Prostate gland (tissue), 2 donors: ENCODE data around the gene LCE1F. TPM values are rescaled to one million over a fixed set of nuclear protein-coding genes. Genes with fewer than 3 reads are reported as not detected.

Source experiments
- DNase-seq: peaks from one replicate; pipeline ENCODE4 v3.0.0-alpha.2; 2019; ENCODE audit warnings: low spot score
- H3K27ac ChIP-seq, 2 donors: fragments of 200-600 bp; sonication (generic); 2 replicates each; pipeline ENCODE4 v1.5.1; 2017 to 2019
- H3K27me3 ChIP-seq: fragments of 200-600 bp; sonication (generic); replicated peaks from 2 replicates; pipeline ENCODE4 v1.5.1; 2019; ENCODE audit not compliant: insufficient read depth
- H3K36me3 ChIP-seq, 2 donors: fragments of 200-600 bp; sonication (generic); 1 replicate in 1 of 2; 2 replicates in 1 of 2; pipeline versions ENCODE4 v1.5.1 to v1.8.1; 2017 to 2019
- H3K4me1 ChIP-seq: fragments of 200-600 bp; sonication (generic); replicated peaks from 2 replicates; pipeline ENCODE4 v1.5.1; 2019
- H3K4me3 ChIP-seq, 2 donors: fragments of 200-600 bp; sonication (generic); 2 replicates each; pipeline ENCODE4 v1.5.1; 2017 to 2019
- H3K9me3 ChIP-seq: fragments of 200-600 bp; sonication (generic); 2 replicates; pipeline ENCODE4 v1.5.1; 2017
- CTCF ChIP-seq, 4 experiments: fragments of 200-600 bp in 2 of 4; fragments of 450-650 bp in 2 of 4; sonication (generic) in 2 of 4; IDR thresholded peaks; 1 replicate in 3 of 4; 2 replicates in 1 of 4; pipeline ENCODE4 v1.5.1; 2016 to 2019; ENCODE audit warnings: antibody characterized with exemption in 4 of 4, mild to moderate bottlenecking in 2 of 4, moderate library complexity in 2 of 4
- POLR2A ChIP-seq: fragments of 450-650 bp; IDR thresholded peaks from one replicate; pipeline ENCODE4 v1.6.1; 2016; ENCODE audit warnings: antibody characterized with exemption, mild to moderate bottlenecking
- POLR2AphosphoS5 ChIP-seq: sonication (generic); formaldehyde crosslinking; IDR thresholded peaks from one replicate; pipeline ENCODE4 v1.6.1; 2017; ENCODE audit warnings: antibody characterized with exemption
- WGBS: methylation state at CpG from one replicate; pipeline ENCODE4 v1.1.5; 2018; 5-methylcytosine and 5-hydroxymethylcytosine counted together
- intact Hi-C: fragments of 100-400 bp; cut with DNase I; formaldehyde crosslinking; loops from one replicate; pipeline ENCODE4 v1.14.2; 2022
- total RNA-seq, 2 donors: library from RNA; depleted of rRNA; stranded (reverse); fragments of >200 nt; gene quantifications; one replicate each; pipeline ENCODE4 v1.1.0, GENCODE V29; 2016

LCE1F gene, protein sequence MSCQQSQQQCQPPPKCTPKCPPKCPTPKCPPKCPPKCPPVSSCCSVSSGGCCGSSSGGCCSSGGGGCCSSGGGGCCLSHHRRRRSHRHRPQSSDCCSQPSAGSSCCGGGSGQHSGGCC
- not detected for total RNA-seq

GRCh38 chr1:152774875-152775274, at the start of gene LCE1F:
Gene LCE1F (plus strand): TSS chr1:152775140. CDS start chr1:152776372, 1,232 bp downstream.
- no peak for DNase-seq
- H3K9me3 ChIP-seq = no peaks in the 10 kb centered on the region
- H3K27ac ChIP-seq = no peak within 1 kb of the TSS
- H3K4me3 ChIP-seq = no peak within 1 kb of the TSS
- no peaks in the 10 kb centered on the region for H3K27me3 ChIP-seq
- intact Hi-C loops = no loop called here
- TF ChIP-seq POLR2A = no peak
- no peak for TF ChIP-seq POLR2AphosphoS5
- TF ChIP-seq CTCF (IDR thresholded peaks at IDR 0.05) = no peak
- H3K4me1 ChIP-seq = no peaks in the 10 kb centered on the region
- H3K36me3 ChIP-seq = no peaks in the 10 kb centered on the region
- 52% methylated on average over 6 of the region's 6 CpGs for WGBS

DNA sequence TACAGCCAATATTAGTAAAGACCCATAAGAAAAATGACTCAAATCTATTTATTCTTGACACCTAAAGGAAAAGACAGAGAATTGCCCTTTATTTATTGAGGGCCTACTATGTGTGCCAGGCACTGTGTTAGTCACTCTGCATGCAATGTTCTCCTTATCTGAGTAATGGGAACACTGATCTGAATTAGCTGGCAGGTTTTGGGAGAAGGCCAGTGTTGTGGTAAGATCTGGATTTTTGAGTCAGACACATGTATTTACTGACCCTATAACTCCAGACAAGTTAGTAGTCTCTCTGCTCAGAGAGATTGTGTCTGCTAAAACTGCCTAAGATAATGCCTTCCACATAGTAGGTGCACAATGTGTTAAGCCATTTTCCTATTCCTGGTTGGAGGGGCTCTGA, 49.7 kb upstream of the LCE1F start:
- Histone ChIP-seq H3K4me3 (no peak overlapping the region), H3K36me3 (no peaks in the 10 kb centered on the region), H3K27me3 (no peaks in the 10 kb centered on the region), H3K9me3 (no peaks in the 10 kb centered on the region), H3K27ac (no peak overlapping the region), H3K4me1 (no peaks in the 10 kb centered on the region)
- TF ChIP-seq POLR2A = no peak
- no peak for TF ChIP-seq CTCF (IDR thresholded peaks at IDR 0.05)
- no peak for TF ChIP-seq POLR2AphosphoS5
- intact Hi-C loops = no loop called here
- no peak for DNase-seq

GRCh38 chr1:152728986-152729385, 46.0 kb upstream of the LCE1F start:
- no peaks in the 10 kb centered on the region for H3K9me3 ChIP-seq
- H3K4me1 ChIP-seq = no peaks in the 10 kb centered on the region
- H3K27ac ChIP-seq = no peak overlapping the region
- no peaks in the 10 kb centered on the region for H3K36me3 ChIP-seq
- TF ChIP-seq POLR2A = no peak
- TF ChIP-seq POLR2AphosphoS5 = no peak
- no peak for TF ChIP-seq CTCF (IDR thresholded peaks at IDR 0.05)
- no peak for DNase-seq
- H3K4me3 ChIP-seq = no peak overlapping the region
- 32% methylated on average over 1 of the region's 1 CpG for WGBS
- intact Hi-C loops = no loop called here
- no peaks in the 10 kb centered on the region for H3K27me3 ChIP-seq

- DNase-seq = no peak
- Histone ChIP-seq H3K9me3 (no peaks in the 10 kb centered on the region), H3K27me3 (no peaks in the 10 kb centered on the region), H3K4me1 (no peaks in the 10 kb centered on the region), H3K27ac (no peak overlapping the region), H3K36me3 (no peaks in the 10 kb centered on the region), H3K4me3 (no peak overlapping the region)
- WGBS = 10% methylated on average over 1 of the region's 1 CpG
- TF ChIP-seq CTCF (IDR thresholded peaks at IDR 0.05) (no peak), POLR2A (no peak), POLR2AphosphoS5 (no peak)
- intact Hi-C loops = no loop called here
Observed at GRCh38 chr1:152735648-152736047, 39.3 kb upstream of the LCE1F start.

- DNase-seq = no peak
- WGBS = 90% methylated on average over 5 of the region's 5 CpGs
- no peak overlapping the region for H3K27ac ChIP-seq
- no peaks in the 10 kb centered on the region for H3K36me3 ChIP-seq
- intact Hi-C loops = no loop called here
- H3K27me3 ChIP-seq = no peaks in the 10 kb centered on the region
- TF ChIP-seq POLR2AphosphoS5 (no peak), POLR2A (no peak), CTCF (IDR thresholded peaks at IDR 0.05) (no peak)
- no peaks in the 10 kb centered on the region for H3K4me1 ChIP-seq
- no peaks in the 10 kb centered on the region for H3K9me3 ChIP-seq
- no peak overlapping the region for H3K4me3 ChIP-seq
Observed at GRCh38 chr1:152737997-152738396, 36.9 kb upstream of the LCE1F start.
